ENCODE measurements around the gene WNT5B. TPM values are rescaled to one million over a fixed set of nuclear protein-coding genes. Genes with fewer than 3 reads are reported as not detected.

WNT5B gene
- total RNA-seq, result 1 to 10 TPM in 2 of 6 donors, under 1 TPM in 4; 0.72 to 2.8 (median 0.92) TPM
- under 1 TPM; 0.72 to 0.85 TPM for polyA plus RNA-seq

DNA sequence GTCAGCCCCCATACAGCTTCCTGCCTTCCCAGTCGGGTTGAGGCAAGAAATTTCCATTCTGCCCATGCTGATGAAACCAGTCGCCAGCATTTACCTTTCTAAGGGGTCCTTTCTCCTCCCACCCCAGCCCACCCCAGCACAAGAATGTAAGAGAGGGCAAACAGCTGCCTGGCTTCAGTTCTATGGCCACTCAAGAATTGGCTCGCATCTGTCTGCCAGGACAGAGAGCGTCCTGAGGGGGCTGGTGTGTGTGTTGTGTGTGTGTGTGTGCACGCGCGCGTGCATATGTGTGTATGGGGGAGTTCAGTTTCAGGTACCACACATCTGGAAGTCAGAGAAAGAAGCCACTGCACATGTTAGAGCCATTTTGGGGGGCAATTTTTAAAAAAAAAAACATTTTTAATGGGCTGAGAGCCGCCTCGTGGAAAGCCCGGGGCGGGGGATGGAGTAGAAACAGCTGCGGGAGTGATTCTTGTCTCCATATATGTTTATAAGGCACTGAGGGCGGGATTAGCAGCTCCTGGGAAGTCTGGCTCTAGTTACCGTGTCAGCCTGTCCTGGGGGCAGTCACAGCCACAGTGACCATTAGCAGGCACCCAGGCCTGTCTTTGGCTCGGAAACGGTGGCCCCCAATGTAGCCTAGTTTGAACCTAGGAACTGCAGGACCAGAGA lies at the start of gene WNT5B:
TSS of gene WNT5B (plus strand) at position 566 of the 672 bp plus-strand sequence. CDS start 2,124 bp downstream, outside the sequence.
- Histone ChIP-seq H3K4me1 (no peaks in the 10 kb centered on the region), H3K4me3 (peak within 1 kb of the TSS; percentile 39 to 61 (median 49)), H3K27me3 (no peaks in the 10 kb centered on the region), H3K36me3 (no peaks in the 10 kb centered on the region), H3K9me3 (no peaks in the 10 kb centered on the region), H3K27ac (no peak within 1 kb of the TSS)
- TF ChIP-seq, protein P1, sequence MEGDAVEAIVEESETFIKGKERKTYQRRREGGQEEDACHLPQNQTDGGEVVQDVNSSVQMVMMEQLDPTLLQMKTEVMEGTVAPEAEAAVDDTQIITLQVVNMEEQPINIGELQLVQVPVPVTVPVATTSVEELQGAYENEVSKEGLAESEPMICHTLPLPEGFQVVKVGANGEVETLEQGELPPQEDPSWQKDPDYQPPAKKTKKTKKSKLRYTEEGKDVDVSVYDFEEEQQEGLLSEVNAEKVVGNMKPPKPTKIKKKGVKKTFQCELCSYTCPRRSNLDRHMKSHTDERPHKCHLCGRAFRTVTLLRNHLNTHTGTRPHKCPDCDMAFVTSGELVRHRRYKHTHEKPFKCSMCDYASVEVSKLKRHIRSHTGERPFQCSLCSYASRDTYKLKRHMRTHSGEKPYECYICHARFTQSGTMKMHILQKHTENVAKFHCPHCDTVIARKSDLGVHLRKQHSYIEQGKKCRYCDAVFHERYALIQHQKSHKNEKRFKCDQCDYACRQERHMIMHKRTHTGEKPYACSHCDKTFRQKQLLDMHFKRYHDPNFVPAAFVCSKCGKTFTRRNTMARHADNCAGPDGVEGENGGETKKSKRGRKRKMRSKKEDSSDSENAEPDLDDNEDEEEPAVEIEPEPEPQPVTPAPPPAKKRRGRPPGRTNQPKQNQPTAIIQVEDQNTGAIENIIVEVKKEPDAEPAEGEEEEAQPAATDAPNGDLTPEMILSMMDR (IDR thresholded peaks at IDR 0.05), result no peak
- no peak for FAIRE-seq
- no peak for ATAC-seq
- intact Hi-C loops (cut with DNase I), result no loop called here
- 82 to 85% methylated on average over 17 of the region's 17 CpGs for WGBS, 2 donors
- DNase-seq, result no peak

DNA sequence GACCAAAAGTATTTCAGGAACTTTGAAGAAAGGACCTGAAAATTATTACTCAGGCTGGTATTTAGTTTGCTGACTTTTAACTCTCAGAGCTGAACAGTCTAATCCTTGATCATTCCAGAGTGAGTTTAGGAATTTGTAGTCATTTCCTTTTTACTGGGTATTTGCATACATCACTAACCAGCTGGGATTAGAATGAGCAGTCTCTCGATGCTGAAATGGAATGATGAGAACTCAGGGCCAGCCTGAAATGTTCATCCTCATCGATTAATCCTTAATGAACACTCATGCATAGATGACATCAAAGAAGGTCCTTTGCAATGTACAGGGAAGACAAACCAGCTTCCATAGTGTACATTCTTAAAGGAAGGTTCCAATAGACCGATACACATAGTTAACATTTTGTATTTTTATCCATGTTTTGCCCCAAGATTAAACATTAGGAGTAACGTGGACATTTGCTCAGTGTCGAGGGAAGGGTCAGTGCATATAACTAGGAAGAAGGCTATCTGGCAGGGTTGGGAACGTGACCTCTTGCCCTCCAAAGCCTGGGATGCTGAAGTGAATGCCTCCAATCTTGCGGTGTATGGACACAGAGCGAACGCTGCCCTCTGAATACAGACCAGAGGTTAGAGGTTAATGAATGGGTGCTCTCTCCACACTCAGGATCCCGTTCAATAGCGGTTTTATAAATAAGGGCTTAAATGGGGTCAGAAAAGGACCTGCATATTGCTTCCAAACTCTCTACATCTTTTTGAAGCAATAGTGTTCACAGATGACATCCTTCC lies 49.2 kb upstream of the WNT5B start:
- no peak overlapping the region for H3K4me3 ChIP-seq
- TF ChIP-seq, protein P1 (IDR thresholded peaks at IDR 0.05), result no peak
- no peaks in the 10 kb centered on the region for H3K27me3 ChIP-seq
- no peaks in the 10 kb centered on the region for H3K36me3 ChIP-seq
- 87 to 90% methylated on average over 11 of the region's 11 CpGs for WGBS, 2 donors
- no peak for FAIRE-seq
- DNase-seq, result no peak
- H3K4me1 ChIP-seq, result peaks cover 9 to 22% (median 21%) of the 10 kb centered on the region in 3 donors
- ATAC-seq, result no peak
- no peak overlapping the region for H3K27ac ChIP-seq
- no peaks in the 10 kb centered on the region for H3K9me3 ChIP-seq
- intact Hi-C loops (cut with DNase I), result loop anchor here in 2 of 3 donors (5.0 kb wide), 1 partner anchor 463 kb away; no protein-coding TSS in a partner anchor

DNA sequence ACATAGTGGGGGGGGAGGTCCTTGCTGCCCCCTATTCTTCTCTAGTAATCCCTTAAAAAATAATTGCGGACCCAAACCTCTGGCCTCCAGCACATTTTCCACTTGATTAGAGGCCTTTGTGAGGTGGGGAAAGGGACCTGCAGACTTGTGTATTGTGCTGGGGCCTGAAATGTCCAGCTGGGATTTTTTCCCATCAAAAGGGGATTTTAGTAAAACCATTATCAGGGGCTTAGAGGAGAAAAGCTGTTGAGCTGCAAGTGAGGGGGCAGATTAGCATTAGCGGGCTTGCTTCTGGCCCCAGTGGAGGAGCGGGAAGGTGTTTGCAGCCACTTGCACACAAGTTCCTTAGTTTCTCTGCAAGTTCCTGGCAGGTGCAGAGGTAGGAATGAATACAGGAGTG lies 48.5 kb upstream of the WNT5B start:
- no peak for DNase-seq
- Histone ChIP-seq H3K4me3 (no peak overlapping the region), H3K36me3 (no peaks in the 10 kb centered on the region), H3K4me1 (peaks cover 9 to 15% (median 14%) of the 10 kb centered on the region in 3 donors), H3K27me3 (no peaks in the 10 kb centered on the region), H3K27ac (no peak overlapping the region), H3K9me3 (no peaks in the 10 kb centered on the region)
- TF ChIP-seq, protein P1 (IDR thresholded peaks at IDR 0.05), result no peak
- intact Hi-C loops (cut with DNase I), result loop anchor here in 2 of 3 donors (5.0 kb wide), 1 partner anchor 463 kb away; no protein-coding TSS in a partner anchor
- no peak for FAIRE-seq
- WGBS, 2 donors, result 93 to 94% methylated on average over 3 of the region's 3 CpGs
- ATAC-seq, result no peak

DNA sequence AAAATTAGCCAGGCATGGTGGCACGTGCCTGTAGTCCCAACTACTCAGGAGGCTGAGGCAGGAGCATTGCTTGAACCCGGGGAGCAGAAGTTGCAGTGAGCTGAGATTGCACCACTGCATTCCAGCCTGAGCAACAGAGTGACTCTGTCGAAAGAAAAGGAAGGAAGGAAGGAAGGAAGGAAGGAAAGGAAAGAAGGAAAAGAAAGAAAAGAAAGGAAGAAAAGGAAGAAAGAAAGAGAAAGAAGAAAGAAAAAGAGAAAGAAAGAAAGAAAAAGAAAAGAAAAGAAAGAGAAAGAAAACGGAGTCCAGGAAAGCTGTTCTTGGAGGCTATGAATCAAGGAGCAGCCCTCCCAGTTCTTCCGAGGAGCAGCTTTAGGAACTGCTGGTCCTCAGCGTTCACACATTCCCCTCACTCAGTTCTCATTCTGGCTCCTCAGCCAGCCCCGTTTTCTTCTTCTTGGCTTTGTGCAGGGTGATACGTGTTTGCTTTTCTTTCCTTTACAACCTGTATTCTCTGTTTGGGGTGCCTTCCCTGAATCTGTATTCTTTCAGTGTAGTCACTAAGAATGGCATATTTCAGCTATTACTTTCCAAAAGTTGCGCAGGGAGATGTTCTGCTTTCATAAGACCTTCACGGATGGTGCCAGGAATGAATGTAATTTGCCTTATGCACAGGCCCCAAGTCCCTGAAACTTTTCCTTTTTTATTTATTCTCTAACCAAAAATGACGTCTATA lies 46.9 kb upstream of the WNT5B start:
- Histone ChIP-seq H3K36me3 (no peaks in the 10 kb centered on the region), H3K4me3 (no peak overlapping the region), H3K27me3 (no peaks in the 10 kb centered on the region), H3K27ac (no peak overlapping the region), H3K4me1 (peaks cover 4 to 5% (median 4%) of the 10 kb centered on the region in 3 donors), H3K9me3 (no peaks in the 10 kb centered on the region)
- TF ChIP-seq, protein P1 (IDR thresholded peaks at IDR 0.05), result no peak
- WGBS, 2 donors, result 88 to 89% methylated on average over 11 of the region's 11 CpGs
- DNase-seq (no peak), FAIRE-seq (no peak), ATAC-seq (no peak)
- intact Hi-C loops (cut with DNase I), result loop anchor here in 2 of 3 donors (5.0 kb wide), 1 partner anchor 465 kb away; no protein-coding TSS in a partner anchor
